Measurements from ENCODE around the gene NSUN7.

GRCh38 chr4:40718586-40718985 lies 31.2 kb upstream of the NSUN7 start:
- TF ChIP-seq CTCF (conservative IDR thresholded peaks at IDR 0.05; ENCODE audit: low read length) (no peak), EZH2phosphoT487 (IDR thresholded peaks at IDR 0.05; ENCODE audit: borderline replicate concordance) (no peak)

Data from Loucy (cell line).